Fibroblast of lung (primary cell): ENCODE data around the gene TFPI2.

Experiments
- EZH2 ChIP-seq: IDR thresholded peaks from 2 replicates; pipeline ENCODE4 v1.5.1; 2012; ENCODE audit warnings: low read length, control low read depth, mild to moderate bottlenecking; ENCODE audit errors: missing control alignments
- TF ChIP-seq, protein P1 (sequence below), 2 donors: IDR thresholded peaks in 1 of 2; conservative IDR thresholded peaks in 1 of 2; 1 replicate in 1 of 2; 2 replicates in 1 of 2; pipeline ENCODE4 v1.5.1; 2011 to 2012; ENCODE audit warnings: low read length in 2 of 2, control low read depth in 1 of 2, inconsistent platforms in 1 of 2, low read depth in 1 of 2, mild to moderate bottlenecking in 1 of 2

DNA sequence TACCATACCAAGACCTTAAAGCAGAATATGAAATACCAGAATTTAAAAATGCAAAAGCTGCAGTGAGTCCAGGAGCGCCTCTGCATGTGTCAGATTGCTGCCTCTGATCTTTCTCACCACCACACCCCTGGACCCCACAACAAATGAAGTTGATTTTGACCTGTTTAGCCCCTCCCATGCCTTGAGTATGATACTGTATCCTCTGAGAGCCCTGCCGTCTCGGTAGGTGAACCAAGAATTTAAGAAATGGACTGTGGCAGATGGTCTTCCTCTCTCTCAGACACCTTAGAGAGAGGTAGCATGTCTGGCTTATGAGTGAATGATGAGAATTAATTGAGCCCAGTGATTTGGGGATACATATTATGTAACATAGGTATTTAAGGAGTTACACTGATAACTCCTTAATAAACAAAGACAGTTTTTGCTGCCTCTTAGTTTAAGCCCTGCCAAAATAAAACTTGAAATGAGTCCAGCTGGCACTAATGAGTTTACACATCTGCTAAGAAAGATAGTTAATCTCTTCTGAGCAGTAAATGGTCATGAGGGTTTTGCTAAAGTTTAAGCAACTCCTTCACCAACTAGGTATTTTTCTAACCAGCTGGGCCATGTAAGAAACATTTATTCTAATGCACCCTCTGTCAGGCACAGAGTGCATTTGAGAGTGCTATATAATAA lies 4.5 kb upstream of the TFPI2 start:
- TF ChIP-seq, protein P1, sequence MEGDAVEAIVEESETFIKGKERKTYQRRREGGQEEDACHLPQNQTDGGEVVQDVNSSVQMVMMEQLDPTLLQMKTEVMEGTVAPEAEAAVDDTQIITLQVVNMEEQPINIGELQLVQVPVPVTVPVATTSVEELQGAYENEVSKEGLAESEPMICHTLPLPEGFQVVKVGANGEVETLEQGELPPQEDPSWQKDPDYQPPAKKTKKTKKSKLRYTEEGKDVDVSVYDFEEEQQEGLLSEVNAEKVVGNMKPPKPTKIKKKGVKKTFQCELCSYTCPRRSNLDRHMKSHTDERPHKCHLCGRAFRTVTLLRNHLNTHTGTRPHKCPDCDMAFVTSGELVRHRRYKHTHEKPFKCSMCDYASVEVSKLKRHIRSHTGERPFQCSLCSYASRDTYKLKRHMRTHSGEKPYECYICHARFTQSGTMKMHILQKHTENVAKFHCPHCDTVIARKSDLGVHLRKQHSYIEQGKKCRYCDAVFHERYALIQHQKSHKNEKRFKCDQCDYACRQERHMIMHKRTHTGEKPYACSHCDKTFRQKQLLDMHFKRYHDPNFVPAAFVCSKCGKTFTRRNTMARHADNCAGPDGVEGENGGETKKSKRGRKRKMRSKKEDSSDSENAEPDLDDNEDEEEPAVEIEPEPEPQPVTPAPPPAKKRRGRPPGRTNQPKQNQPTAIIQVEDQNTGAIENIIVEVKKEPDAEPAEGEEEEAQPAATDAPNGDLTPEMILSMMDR (conservative IDR thresholded peaks at IDR 0.05 in 1 of 2, IDR thresholded peaks at IDR 0.05 in 1 of 2; ENCODE audit: low read depth in 1 of 2, low read length in 2 of 2): no peak
- no peak for TF ChIP-seq EZH2
